ENCODE measurements around the gene SLMAP.

Gene SLMAP

GRCh38 chr3:57755741-57756527 lies at the start of gene SLMAP:
Gene SLMAP (plus strand): TSS chr3:57756309. CDS start chr3:57757652, 1,343 bp downstream.
- H3K27me3 ChIP-seq (ENCODE audit: control insufficient read depth, insufficient read depth, low read length): no peaks in the 10 kb centered on the region
- H3K4me3 ChIP-seq (ENCODE audit: low read length): peak within 1 kb of the TSS; percentile 67
- H3K9ac ChIP-seq (ENCODE audit: low read length): peak within 1 kb of the TSS; percentile 87
- H3K36me3 ChIP-seq (ENCODE audit: control insufficient read depth, insufficient read depth, low read length): no peaks in the 10 kb centered on the region
- H3K9me3 ChIP-seq (ENCODE audit: control insufficient read depth, low read length): no peaks in the 10 kb centered on the region
- H3K4me1 ChIP-seq (ENCODE audit: control insufficient read depth, insufficient read depth, low read length): peaks cover 8% of the 10 kb centered on the region

GRCh38 chr3:57706462-57706861 lies 49.6 kb upstream of the SLMAP start:
- H3K4me3 ChIP-seq (ENCODE audit: low read length): no peak overlapping the region
- H3K4me1 ChIP-seq (ENCODE audit: control insufficient read depth, insufficient read depth, low read length): peaks cover 17% of the 10 kb centered on the region
- no peak overlapping the region for H3K9ac ChIP-seq (ENCODE audit: low read length)
- H3K36me3 ChIP-seq (ENCODE audit: control insufficient read depth, insufficient read depth, low read length): no peaks in the 10 kb centered on the region
- H3K27me3 ChIP-seq (ENCODE audit: control insufficient read depth, insufficient read depth, low read length): no peaks in the 10 kb centered on the region
- H3K9me3 ChIP-seq (ENCODE audit: control insufficient read depth, low read length): no peaks in the 10 kb centered on the region

GRCh38 chr3:57709031-57709430 lies 47.1 kb upstream of the SLMAP start:
- peaks cover 17% of the 10 kb centered on the region for H3K4me1 ChIP-seq (ENCODE audit: control insufficient read depth, insufficient read depth, low read length)
- no peak overlapping the region for H3K4me3 ChIP-seq (ENCODE audit: low read length)
- no peaks in the 10 kb centered on the region for H3K27me3 ChIP-seq (ENCODE audit: control insufficient read depth, insufficient read depth, low read length)
- H3K9me3 ChIP-seq (ENCODE audit: control insufficient read depth, low read length): no peaks in the 10 kb centered on the region
- no peaks in the 10 kb centered on the region for H3K36me3 ChIP-seq (ENCODE audit: control insufficient read depth, insufficient read depth, low read length)
- peak overlapping the region; percentile 35 for H3K9ac ChIP-seq (ENCODE audit: low read length)

GRCh38 chr3:57709559-57709958 lies 46.5 kb upstream of the SLMAP start:
- Histone ChIP-seq H3K4me1 (ENCODE audit: control insufficient read depth, insufficient read depth, low read length) (peaks cover 17% of the 10 kb centered on the region), H3K27me3 (ENCODE audit: control insufficient read depth, insufficient read depth, low read length) (no peaks in the 10 kb centered on the region), H3K36me3 (ENCODE audit: control insufficient read depth, insufficient read depth, low read length) (no peaks in the 10 kb centered on the region), H3K9ac (ENCODE audit: low read length) (peak overlapping the region; percentile 35), H3K9me3 (ENCODE audit: control insufficient read depth, low read length) (no peaks in the 10 kb centered on the region), H3K4me3 (ENCODE audit: low read length) (no peak overlapping the region)

- no peaks in the 10 kb centered on the region for H3K27me3 ChIP-seq (ENCODE audit: control insufficient read depth, insufficient read depth, low read length)
- H3K4me1 ChIP-seq (ENCODE audit: control insufficient read depth, insufficient read depth, low read length): no peaks in the 10 kb centered on the region
- H3K4me3 ChIP-seq (ENCODE audit: low read length): no peak overlapping the region
- no peak overlapping the region for H3K9ac ChIP-seq (ENCODE audit: low read length)
- no peaks in the 10 kb centered on the region for H3K9me3 ChIP-seq (ENCODE audit: control insufficient read depth, low read length)
- no peaks in the 10 kb centered on the region for H3K36me3 ChIP-seq (ENCODE audit: control insufficient read depth, insufficient read depth, low read length)
Measured at GRCh38 chr3:57715686-57716085, 40.4 kb upstream of the SLMAP start.

- H3K9ac ChIP-seq (ENCODE audit: low read length): no peak overlapping the region
- no peaks in the 10 kb centered on the region for H3K4me1 ChIP-seq (ENCODE audit: control insufficient read depth, insufficient read depth, low read length)
- no peaks in the 10 kb centered on the region for H3K9me3 ChIP-seq (ENCODE audit: control insufficient read depth, low read length)
- H3K4me3 ChIP-seq (ENCODE audit: low read length): no peak overlapping the region
- no peaks in the 10 kb centered on the region for H3K27me3 ChIP-seq (ENCODE audit: control insufficient read depth, insufficient read depth, low read length)
- no peaks in the 10 kb centered on the region for H3K36me3 ChIP-seq (ENCODE audit: control insufficient read depth, insufficient read depth, low read length)
Measured at GRCh38 chr3:57717205-57717868, 38.8 kb upstream of the SLMAP start.

- Histone ChIP-seq H3K4me1 (ENCODE audit: control insufficient read depth, insufficient read depth, low read length) (no peaks in the 10 kb centered on the region), H3K27me3 (ENCODE audit: control insufficient read depth, insufficient read depth, low read length) (no peaks in the 10 kb centered on the region), H3K9ac (ENCODE audit: low read length) (no peak overlapping the region), H3K4me3 (ENCODE audit: low read length) (no peak overlapping the region), H3K9me3 (ENCODE audit: control insufficient read depth, low read length) (no peaks in the 10 kb centered on the region), H3K36me3 (ENCODE audit: control insufficient read depth, insufficient read depth, low read length) (no peaks in the 10 kb centered on the region)
Measured at GRCh38 chr3:57718118-57718517, 38.0 kb upstream of the SLMAP start.

GRCh38 chr3:57726397-57726796 lies 29.7 kb upstream of the SLMAP start:
- Histone ChIP-seq H3K9me3 (ENCODE audit: control insufficient read depth, low read length) (no peaks in the 10 kb centered on the region), H3K27me3 (ENCODE audit: control insufficient read depth, insufficient read depth, low read length) (no peaks in the 10 kb centered on the region), H3K36me3 (ENCODE audit: control insufficient read depth, insufficient read depth, low read length) (no peaks in the 10 kb centered on the region), H3K4me1 (ENCODE audit: control insufficient read depth, insufficient read depth, low read length) (no peaks in the 10 kb centered on the region), H3K9ac (ENCODE audit: low read length) (no peak overlapping the region), H3K4me3 (ENCODE audit: low read length) (no peak overlapping the region)

- Histone ChIP-seq H3K4me3 (ENCODE audit: low read length) (no peak overlapping the region), H3K4me1 (ENCODE audit: control insufficient read depth, insufficient read depth, low read length) (no peaks in the 10 kb centered on the region), H3K9ac (ENCODE audit: low read length) (no peak overlapping the region), H3K9me3 (ENCODE audit: control insufficient read depth, low read length) (no peaks in the 10 kb centered on the region), H3K36me3 (ENCODE audit: control insufficient read depth, insufficient read depth, low read length) (no peaks in the 10 kb centered on the region), H3K27me3 (ENCODE audit: control insufficient read depth, insufficient read depth, low read length) (no peaks in the 10 kb centered on the region)
Measured at GRCh38 chr3:57727106-57727505, 29.0 kb upstream of the SLMAP start.

- H3K4me3 ChIP-seq (ENCODE audit: low read length): no peak overlapping the region
- H3K27me3 ChIP-seq (ENCODE audit: control insufficient read depth, insufficient read depth, low read length): no peaks in the 10 kb centered on the region
- no peaks in the 10 kb centered on the region for H3K9me3 ChIP-seq (ENCODE audit: control insufficient read depth, low read length)
- no peaks in the 10 kb centered on the region for H3K4me1 ChIP-seq (ENCODE audit: control insufficient read depth, insufficient read depth, low read length)
- H3K36me3 ChIP-seq (ENCODE audit: control insufficient read depth, insufficient read depth, low read length): no peaks in the 10 kb centered on the region
- no peak overlapping the region for H3K9ac ChIP-seq (ENCODE audit: low read length)
Measured at GRCh38 chr3:57729334-57730045, 26.6 kb upstream of the SLMAP start.

GRCh38 chr3:57730682-57731081 lies 25.4 kb upstream of the SLMAP start:
- no peaks in the 10 kb centered on the region for H3K27me3 ChIP-seq (ENCODE audit: control insufficient read depth, insufficient read depth, low read length)
- H3K9ac ChIP-seq (ENCODE audit: low read length): no peak overlapping the region
- no peak overlapping the region for H3K4me3 ChIP-seq (ENCODE audit: low read length)
- H3K4me1 ChIP-seq (ENCODE audit: control insufficient read depth, insufficient read depth, low read length): no peaks in the 10 kb centered on the region
- no peaks in the 10 kb centered on the region for H3K9me3 ChIP-seq (ENCODE audit: control insufficient read depth, low read length)
- H3K36me3 ChIP-seq (ENCODE audit: control insufficient read depth, insufficient read depth, low read length): no peaks in the 10 kb centered on the region

- H3K9ac ChIP-seq (ENCODE audit: low read length): no peak overlapping the region
- H3K36me3 ChIP-seq (ENCODE audit: control insufficient read depth, insufficient read depth, low read length): no peaks in the 10 kb centered on the region
- no peak overlapping the region for H3K4me3 ChIP-seq (ENCODE audit: low read length)
- H3K9me3 ChIP-seq (ENCODE audit: control insufficient read depth, low read length): no peaks in the 10 kb centered on the region
- no peaks in the 10 kb centered on the region for H3K27me3 ChIP-seq (ENCODE audit: control insufficient read depth, insufficient read depth, low read length)
- no peaks in the 10 kb centered on the region for H3K4me1 ChIP-seq (ENCODE audit: control insufficient read depth, insufficient read depth, low read length)
Measured at GRCh38 chr3:57731311-57731710, 24.8 kb upstream of the SLMAP start.

Data from mucosa of stomach (tissue), 1 donor.